Common myeloid progenitor, CD34-positive (primary cell): ENCODE data around the gene RDX.
"Not testable (repeated sequence)": the region's sequence is repeated elsewhere in the genome, so short reads cannot be mapped to it uniquely, and the experiment has no call there.

Experiments
- CTCF ChIA-PET: fragments of 350-600 bp; sonication (Branson Sonifier 250); formaldehyde crosslinking; loops from one replicate; lab custom pipeline; 2021; ENCODE audit warnings: antibody characterized with exemption; lab: Charles Lee
- POLR2A ChIA-PET: fragments of 350-600 bp; sonication (Branson Sonifier 250); formaldehyde crosslinking; loops from one replicate; lab custom pipeline; 2021; ENCODE audit warnings: antibody characterized with exemption; lab: Charles Lee
- DNase-seq, 3 donors: peaks; one replicate each; pipeline versions ENCODE4 v3.0.0 to v3.0.0-alpha.2; 2013
- H3K27ac ChIP-seq, 2 experiments: 1 replicate in 1 of 2; 2 replicates in 1 of 2; pipeline ENCODE4 v1.7.0; 2013; ENCODE audit warnings: inconsistent platforms in 2 of 2, low read length in 2 of 2, mild to moderate bottlenecking in 2 of 2, low read depth in 1 of 2, moderate library complexity in 1 of 2; ENCODE audit not compliant: severe bottlenecking in 2 of 2, insufficient read depth in 1 of 2, poor library complexity in 1 of 2
- H3K27me3 ChIP-seq, 5 experiments: replicated peaks in 2 of 5; 1 replicate in 3 of 5; 2 replicates in 2 of 5; pipeline versions ENCODE4 v1.6.1 to v1.7.0; 2013; ENCODE audit warnings: low read length in 4 of 5, mild to moderate bottlenecking in 2 of 5, moderate library complexity in 2 of 5, inconsistent platforms in 1 of 5; ENCODE audit not compliant: insufficient read depth in 5 of 5, control insufficient read depth in 4 of 5
- H3K36me3 ChIP-seq, 4 experiments: 1 replicate in 2 of 4; 2 replicates in 2 of 4; pipeline versions ENCODE4 v1.6.1 to v1.7.0; 2013; ENCODE audit warnings: low read length in 3 of 4, control low read depth in 1 of 4, mild to moderate bottlenecking in 1 of 4; ENCODE audit not compliant: control insufficient read depth in 4 of 4, insufficient read depth in 4 of 4
- H3K4me1 ChIP-seq, 4 experiments: 1 replicate in 3 of 4; 2 replicates in 1 of 4; pipeline versions ENCODE4 v1.6.1 to v1.7.1; 2013; ENCODE audit warnings: low read length in 3 of 4, mild to moderate bottlenecking in 3 of 4, control low read depth in 1 of 4, inconsistent platforms in 1 of 4, moderate library complexity in 1 of 4; ENCODE audit not compliant: control insufficient read depth in 4 of 4, insufficient read depth in 4 of 4; ENCODE audit errors: control extremely low read depth in 1 of 4
- H3K4me3 ChIP-seq, 7 experiments: 1 replicate in 4 of 7; 2 replicates in 3 of 7; pipeline versions ENCODE4 v1.5.1 to v1.7.0; 2013; ENCODE audit warnings: mild to moderate bottlenecking in 7 of 7, low read length in 6 of 7, moderate library complexity in 6 of 7, inconsistent platforms in 2 of 7, low read depth in 2 of 7, control low read depth in 1 of 7; ENCODE audit not compliant: insufficient read depth in 4 of 7, control insufficient read depth in 1 of 7; ENCODE audit errors: extremely low read depth in 1 of 7
- H3K9me3 ChIP-seq, 5 experiments: 1 replicate in 4 of 5; 2 replicates in 1 of 5; pipeline versions ENCODE4 v1.6.1 to v1.7.1; 2013; ENCODE audit warnings: low read length in 4 of 5, mild to moderate bottlenecking in 2 of 5, inconsistent platforms in 1 of 5, low read depth in 1 of 5, moderate library complexity in 1 of 5; ENCODE audit not compliant: control insufficient read depth in 4 of 5, insufficient read depth in 2 of 5; ENCODE audit errors: control extremely low read depth in 1 of 5
- WGBS: methylation state at CpG from one replicate; pipeline ENCODE4 v1.1.5; 2013; ENCODE audit not compliant: insufficient coverage; 5-methylcytosine and 5-hydroxymethylcytosine counted together

RDX gene

GRCh38 chr11:110293389-110293788 is 3.0 kb downstream of the RDX start:
- Histone ChIP-seq H3K4me3 (peak overlapping the region in 2 of 7 experiments; percentile 0 to 6), H3K27ac (no peak overlapping the region), H3K27me3 (no peaks in the 10 kb centered on the region), H3K4me1 (peaks cover 9 to 44% (median 26%) of the 10 kb centered on the region in 4 experiments), H3K9me3 (no peaks in the 10 kb centered on the region), H3K36me3 (no peaks in the 10 kb centered on the region)
- CTCF ChIA-PET, result no interaction called here
- 49% methylated on average over 2 of the region's 4 CpGs for WGBS
- POLR2A ChIA-PET, result no interaction called here
- peak; percentile 25 to 85 (median 70) for DNase-seq

GRCh38 chr11:110292146-110292545 is 4.3 kb downstream of the RDX start:
- H3K36me3 ChIP-seq, H3K27me3 ChIP-seq, POLR2A ChIA-PET, H3K4me3 ChIP-seq, H3K9me3 ChIP-seq, CTCF ChIA-PET, DNase-seq, H3K27ac ChIP-seq: not testable (repeated sequence)
- peaks cover 11 to 46% (median 30%) of the 10 kb centered on the region in 4 experiments for H3K4me1 ChIP-seq
- WGBS, result 100% methylated on average over 3 of the region's 4 CpGs

DNA sequence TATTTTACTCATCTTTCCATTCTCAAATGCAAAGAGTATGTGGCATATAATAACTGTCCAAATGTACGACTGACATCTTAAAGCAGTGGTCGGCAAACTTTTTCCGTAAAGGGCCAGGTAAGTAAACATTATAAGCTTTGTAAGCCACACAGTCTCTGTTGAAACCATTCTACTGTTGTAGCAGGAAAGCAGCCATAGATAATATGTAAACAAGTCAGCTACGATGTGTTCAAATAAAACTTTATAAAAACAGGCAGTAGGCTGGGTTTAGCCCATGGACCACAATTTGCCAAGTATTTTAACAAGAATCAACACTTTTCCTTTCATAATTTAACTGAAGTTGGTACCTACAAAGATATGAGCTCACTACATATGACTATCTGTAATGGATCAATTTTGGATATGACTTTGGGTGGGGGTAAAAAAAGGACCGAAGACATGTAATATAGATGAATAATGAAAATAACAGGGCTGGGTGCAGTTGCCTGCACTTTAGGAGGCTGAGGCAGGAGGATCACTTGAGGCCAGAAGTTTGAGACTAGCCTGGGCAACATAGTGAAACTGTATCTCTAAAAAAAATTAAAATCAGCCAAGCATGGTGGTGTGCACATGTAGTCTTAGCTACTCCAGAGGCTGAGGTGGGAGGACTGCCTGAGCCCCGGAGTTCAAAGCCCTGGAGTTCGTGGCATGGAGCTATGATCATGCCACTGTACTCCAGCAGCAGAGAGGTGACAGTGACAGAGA is 5.7 kb downstream of the RDX start:
- POLR2A ChIA-PET, result interaction anchor here (0.6 kb wide), 1 partner anchor 198 kb away, joined by 3 read pairs; the partner anchor contains the start of gene ZC3H12C
- Histone ChIP-seq H3K36me3 (peaks cover 0 to 3% (median 0%) of the 10 kb centered on the region in 4 experiments), H3K27ac (no peak overlapping the region), H3K4me1 (peaks cover 11 to 41% (median 28%) of the 10 kb centered on the region in 4 experiments), H3K9me3 (no peaks in the 10 kb centered on the region), H3K4me3 (no peak overlapping the region), H3K27me3 (no peaks in the 10 kb centered on the region)
- no peak for DNase-seq
- 97% methylated on average over 6 of the region's 7 CpGs for WGBS
- CTCF ChIA-PET, result interaction anchor here (0.9 to 1.8 kb wide), 3 partner anchors 11 to 87 kb away, joined by 3 to 6 read pairs (median 3); no protein-coding TSS in a partner anchor

GRCh38 chr11:110289472-110289871 is 6.9 kb downstream of the RDX start:
- Histone ChIP-seq H3K36me3 (peaks cover 0 to 3% (median 0%) of the 10 kb centered on the region in 4 experiments), H3K27me3 (no peaks in the 10 kb centered on the region), H3K27ac (no peak overlapping the region), H3K4me1 (peaks cover 3 to 33% (median 22%) of the 10 kb centered on the region in 4 experiments), H3K9me3 (no peaks in the 10 kb centered on the region), H3K4me3 (no peak overlapping the region)
- DNase-seq, result no peak
- POLR2A ChIA-PET, result no interaction called here
- CTCF ChIA-PET, result interaction anchor here (1.2 to 1.5 kb wide), 2 partner anchors 9 to 40 kb away, joined by 3 to 5 read pairs; no protein-coding TSS in a partner anchor
- 96% methylated on average over 6 of the region's 10 CpGs for WGBS

DNA sequence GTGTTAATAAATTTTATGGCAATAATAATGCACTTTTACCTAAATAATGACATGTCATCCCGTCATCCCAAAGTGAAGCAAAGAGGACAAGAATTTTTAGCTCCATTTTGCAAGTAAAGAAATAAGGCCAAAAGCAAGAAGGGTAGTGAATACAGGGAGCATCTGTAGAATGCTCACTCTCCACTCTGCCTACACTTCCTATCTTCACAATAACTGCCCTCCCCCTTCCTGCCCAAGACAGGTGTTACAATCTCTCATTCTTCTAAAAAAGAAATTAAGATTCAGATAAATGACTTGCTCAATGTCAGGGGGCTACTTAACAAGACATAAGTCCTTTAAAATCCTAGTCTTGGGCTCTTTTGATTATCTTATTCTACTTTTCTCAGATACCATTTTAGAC is 8.9 kb downstream of the RDX start:
- Histone ChIP-seq H3K9me3 (no peaks in the 10 kb centered on the region), H3K27ac (peak overlapping the region in 1 of 2 experiments; percentile 11), H3K4me1 (peaks cover 2 to 15% (median 9%) of the 10 kb centered on the region in 4 experiments), H3K27me3 (no peaks in the 10 kb centered on the region), H3K4me3 (no peak overlapping the region), H3K36me3 (peaks cover 0 to 3% (median 0%) of the 10 kb centered on the region in 4 experiments)
- ChIA-PET POLR2A (no interaction called here), CTCF (interaction anchor here (0.9 to 2.7 kb wide), 4 partner anchors 9 to 16 kb away, joined by 3 to 9 read pairs (median 4); no protein-coding TSS in a partner anchor)
- DNase-seq, result peak in 2 of 3 donors; percentile 33 to 48
- WGBS, result 100% methylated on average over 1 of the region's 1 CpG

- POLR2A ChIA-PET, result no interaction called here
- 87% methylated on average over 3 of the region's 4 CpGs for WGBS
- no peaks in the 10 kb centered on the region for H3K27me3 ChIP-seq
- no peak overlapping the region for H3K27ac ChIP-seq
- H3K4me1 ChIP-seq, result peaks cover 2 to 15% (median 9%) of the 10 kb centered on the region in 4 experiments
- H3K4me3 ChIP-seq, result no peak overlapping the region
- CTCF ChIA-PET, result interaction anchor here (1.3 to 2.7 kb wide), 2 partner anchors 12 to 13 kb away, joined by 4 to 9 read pairs; no protein-coding TSS in a partner anchor
- H3K9me3 ChIP-seq, result no peaks in the 10 kb centered on the region
- peaks cover 0 to 3% (median 0%) of the 10 kb centered on the region in 4 experiments for H3K36me3 ChIP-seq
- DNase-seq, result peak in 1 of 3 donors; percentile 22
Observed at GRCh38 chr11:110286298-110287040, 9.9 kb downstream of the RDX start.
